HTERT RPE-1 (cell line): Measurements from ENCODE around the gene SGO2.
"Not testable (repeated sequence)": the region's sequence is repeated elsewhere in the genome, so short reads cannot be mapped to it uniquely, and the experiment has no call there.

Experiments used
- in situ Hi-C: fragments of 300-500 bp; cut with MboI; formaldehyde crosslinking; loops from 4 replicates; pipeline ENCODE4 v1.14.3; 2020; ENCODE audit warnings: low sequenced_read_pairs

SGO2 gene

DNA sequence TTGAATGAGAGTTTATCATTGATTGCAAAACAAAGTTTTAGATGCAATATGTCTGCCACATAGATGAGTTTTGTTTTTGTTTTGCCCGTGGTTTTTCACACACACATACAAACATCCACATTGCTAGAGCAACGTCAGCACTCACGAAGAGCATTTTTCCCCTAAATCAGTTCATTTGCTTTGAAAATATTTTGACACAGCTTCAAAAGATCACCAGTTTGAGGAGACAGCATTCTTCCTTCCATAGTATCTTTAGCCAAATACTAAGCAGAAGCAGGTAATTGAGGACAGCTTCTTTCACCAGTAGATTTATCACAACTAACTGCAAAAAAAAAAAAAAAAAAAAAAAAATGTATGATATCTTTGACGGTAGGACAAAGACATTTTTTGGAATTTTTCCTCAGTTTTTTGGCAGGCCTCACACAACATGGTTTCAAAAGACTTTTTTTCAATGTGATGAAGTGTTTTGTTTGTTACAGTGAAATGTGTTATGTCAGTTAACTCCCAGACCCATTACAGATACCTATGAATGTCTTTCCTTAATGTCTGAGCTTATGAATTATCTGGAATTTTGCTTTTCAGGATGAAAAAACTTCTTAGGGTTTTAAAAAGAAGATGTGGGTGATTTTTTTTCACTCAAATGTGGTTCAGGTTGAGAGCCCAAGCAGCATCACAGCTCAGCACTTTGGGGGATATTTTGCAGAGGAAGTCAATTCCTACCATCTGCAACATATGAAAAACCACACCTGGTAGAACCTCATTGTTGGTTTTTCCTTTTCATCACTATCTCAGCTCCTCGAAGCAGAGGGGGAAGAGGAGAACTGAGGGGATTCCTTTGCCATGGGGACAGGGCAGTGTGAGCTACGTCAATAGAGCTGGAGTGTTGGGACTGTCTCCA is 91.4 kb downstream of the SGO2 start:
- in situ Hi-C loops = no loop called here

DNA sequence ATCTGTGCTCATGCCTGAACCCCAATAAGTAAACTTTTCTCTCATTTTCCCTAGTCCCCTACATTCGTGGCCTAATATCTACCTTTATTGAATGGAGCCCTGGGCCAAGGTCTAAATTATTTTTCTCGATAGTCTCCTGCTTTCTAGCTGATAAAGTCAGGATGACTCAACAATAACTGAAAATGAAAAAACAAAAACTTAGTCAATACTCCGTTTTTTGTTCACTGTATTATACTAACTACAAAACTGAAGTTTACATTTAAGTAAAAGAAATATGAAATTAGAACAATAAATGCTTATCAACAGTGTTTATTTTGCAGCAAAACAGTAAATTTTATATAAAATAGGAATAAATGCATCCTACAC is 92.0 kb downstream of the SGO2 start:
- in situ Hi-C loops = no loop called here

DNA sequence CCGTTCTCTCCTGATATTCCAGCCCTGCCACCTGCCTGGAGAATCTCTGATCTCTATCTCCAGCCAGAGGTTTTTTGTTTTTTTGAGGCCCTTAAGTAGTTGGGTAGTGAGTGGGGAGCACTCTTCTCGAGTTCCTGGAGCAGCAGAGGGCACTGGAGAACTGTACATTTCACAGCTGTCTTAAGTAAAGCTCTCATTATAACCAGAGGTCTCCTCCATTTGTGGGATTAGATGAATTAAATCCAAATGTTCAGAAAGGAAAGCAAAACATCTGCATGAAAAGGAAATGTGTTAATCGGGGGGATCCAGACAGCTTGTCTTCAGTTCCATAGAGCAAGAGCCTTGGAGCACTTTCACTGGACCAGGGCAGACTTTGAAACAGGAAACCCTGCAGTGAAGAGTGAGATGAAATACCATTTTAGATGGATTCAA is 92.6 kb downstream of the SGO2 start:
- in situ Hi-C loops = no loop called here

DNA sequence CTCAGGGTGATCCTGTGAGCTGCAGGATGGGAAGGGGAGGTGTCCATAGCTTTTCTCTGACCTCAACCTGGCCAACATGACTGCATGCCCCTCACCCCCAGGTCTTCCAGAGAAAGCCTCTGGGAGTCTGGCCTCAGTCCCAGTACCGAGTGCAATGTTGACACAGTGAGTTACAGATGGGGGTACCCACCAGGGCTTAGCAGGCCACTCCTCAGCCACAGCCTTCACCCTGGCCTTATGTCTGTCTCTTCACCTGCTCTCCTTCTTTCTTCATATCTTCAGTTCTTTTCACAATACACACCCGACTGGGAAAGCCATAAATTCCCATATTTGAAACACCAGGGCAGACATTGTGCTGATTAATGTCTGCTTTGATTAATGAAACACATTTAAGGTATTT is 93.3 kb downstream of the SGO2 start:
- in situ Hi-C loops = no loop called here

DNA sequence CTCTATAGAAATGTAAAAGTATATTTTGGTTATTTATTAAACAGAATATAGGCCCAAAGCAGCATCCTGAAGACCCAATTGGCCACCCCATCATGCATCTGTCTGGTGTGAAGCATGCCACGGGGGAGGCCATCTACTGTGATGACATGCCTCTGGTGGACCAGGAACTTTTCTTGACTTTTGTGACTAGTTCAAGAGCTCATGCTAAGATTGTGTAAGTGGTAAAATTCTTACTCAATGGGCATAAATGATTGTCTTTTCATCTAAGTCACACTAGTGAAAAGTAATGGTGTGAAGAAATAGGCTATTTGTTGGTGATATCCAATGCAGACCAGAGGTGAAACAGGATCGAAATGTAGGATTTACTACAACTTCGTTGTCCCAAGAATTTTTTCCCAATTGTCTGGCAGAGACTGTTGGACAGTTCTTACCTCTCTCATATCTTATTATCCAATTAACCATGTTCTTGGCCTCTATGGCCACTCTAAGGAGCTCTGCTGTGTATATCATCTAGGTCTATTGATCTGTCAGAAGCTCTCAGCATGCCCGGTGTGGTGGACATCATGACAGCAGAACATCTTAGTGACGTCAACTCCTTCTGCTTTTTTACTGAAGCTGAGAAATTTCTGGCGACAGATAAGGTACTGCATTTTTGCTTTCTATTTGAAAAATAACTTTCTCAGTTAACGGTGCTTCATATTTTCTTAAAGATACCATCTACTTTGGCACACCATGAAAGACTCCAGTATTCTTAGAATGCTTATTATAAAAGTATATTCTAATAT is 94.8 kb downstream of the SGO2 start:
- in situ Hi-C loops = no loop called here

DNA sequence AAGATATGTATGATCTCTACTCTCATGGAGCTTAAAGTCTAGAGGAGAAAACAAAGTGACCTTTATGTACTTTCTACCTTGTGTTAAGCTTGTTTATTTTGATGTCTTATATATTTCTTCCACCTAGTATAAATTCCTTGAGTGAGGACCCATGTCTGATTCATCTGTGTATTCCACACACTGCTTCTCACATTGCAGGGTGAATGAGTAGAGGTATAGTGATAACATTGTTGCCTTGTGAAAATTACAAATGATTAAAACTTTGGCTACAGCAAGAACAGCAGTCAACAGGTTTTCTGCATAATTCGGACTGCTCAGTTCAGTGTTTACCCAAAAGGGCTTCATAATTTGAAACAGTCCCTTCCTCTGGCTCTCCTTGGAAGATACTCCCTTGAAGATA is 96.1 kb downstream of the SGO2 start:
- in situ Hi-C loops = no loop called here

DNA sequence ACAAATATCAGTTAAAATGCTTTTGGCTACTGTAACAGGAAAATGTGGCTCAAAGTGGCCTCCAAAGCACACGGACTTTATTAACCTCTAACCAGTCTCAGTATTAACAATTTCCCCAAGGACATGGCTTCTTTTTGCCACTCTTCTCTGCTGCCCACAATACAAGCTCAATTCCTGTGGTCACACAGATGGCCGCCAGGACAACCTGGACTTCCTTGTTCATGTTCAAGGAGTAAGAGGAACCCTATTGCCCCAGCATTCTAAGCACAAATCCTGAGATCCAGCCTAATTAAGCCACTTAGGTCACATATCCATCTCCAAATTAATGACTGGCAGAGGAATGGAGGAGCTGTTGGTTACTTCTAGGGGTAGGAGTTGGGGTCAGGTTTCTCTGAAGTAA is 98.0 kb downstream of the SGO2 start:
- in situ Hi-C loops = no loop called here

DNA sequence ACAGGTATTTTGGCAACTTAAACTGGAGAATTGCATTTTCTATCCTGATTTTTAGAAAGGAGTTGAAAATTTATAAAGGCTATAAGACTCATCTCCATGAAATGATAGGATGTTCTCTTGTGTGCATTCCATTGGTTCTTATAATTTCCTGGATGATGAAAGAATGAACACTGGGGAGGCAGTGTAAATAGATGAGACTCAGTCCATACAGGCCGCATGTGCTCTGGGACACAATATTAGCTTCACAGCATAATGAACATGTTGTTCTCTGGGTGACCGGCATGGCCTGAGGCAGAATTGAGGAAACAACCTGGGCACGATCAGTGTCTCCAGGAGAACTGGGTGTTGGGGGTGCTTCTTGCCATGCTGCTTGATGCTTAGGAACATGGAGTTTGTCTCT is 98.7 kb downstream of the SGO2 start:
- in situ Hi-C loops = no loop called here

DNA sequence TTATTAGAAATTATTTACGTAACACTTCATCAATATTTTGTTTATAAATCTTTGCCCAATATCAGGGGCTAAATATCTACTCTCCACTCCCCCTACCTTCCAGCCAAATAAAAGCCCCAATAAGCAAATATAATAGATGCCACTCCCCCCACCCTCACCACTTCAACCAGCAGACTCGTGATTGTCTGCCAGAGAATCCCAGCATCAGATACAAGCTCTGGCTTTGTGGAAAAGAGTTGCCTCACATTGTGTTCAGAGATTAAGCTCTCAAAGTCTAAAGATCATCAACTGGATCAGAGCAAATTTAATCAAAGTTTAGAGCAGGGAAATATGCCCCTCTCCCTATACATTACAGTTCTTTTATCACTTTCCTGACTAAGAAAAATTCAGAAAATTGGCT is 99.3 kb downstream of the SGO2 start:
- in situ Hi-C loops = no loop called here

DNA sequence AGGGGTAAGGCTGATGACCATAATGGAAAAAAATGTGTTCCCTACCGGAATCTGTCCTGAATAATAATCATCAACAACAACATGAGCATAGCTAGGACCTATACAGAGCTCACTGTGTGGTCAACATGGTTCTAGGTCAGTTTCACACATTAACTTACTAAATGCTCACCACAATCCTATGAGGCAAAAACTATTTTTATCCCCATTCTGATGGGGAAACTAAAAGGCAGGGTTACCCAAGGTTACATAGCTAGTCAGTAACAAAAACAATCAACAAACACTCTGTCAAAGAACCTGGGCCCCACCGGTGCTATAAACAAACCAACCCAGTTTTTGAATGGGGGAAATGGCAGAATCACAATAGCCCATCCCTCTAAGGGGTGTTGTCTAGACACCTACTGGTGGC is 100.0 kb downstream of the SGO2 start:
- in situ Hi-C loops = no loop called here

DNA sequence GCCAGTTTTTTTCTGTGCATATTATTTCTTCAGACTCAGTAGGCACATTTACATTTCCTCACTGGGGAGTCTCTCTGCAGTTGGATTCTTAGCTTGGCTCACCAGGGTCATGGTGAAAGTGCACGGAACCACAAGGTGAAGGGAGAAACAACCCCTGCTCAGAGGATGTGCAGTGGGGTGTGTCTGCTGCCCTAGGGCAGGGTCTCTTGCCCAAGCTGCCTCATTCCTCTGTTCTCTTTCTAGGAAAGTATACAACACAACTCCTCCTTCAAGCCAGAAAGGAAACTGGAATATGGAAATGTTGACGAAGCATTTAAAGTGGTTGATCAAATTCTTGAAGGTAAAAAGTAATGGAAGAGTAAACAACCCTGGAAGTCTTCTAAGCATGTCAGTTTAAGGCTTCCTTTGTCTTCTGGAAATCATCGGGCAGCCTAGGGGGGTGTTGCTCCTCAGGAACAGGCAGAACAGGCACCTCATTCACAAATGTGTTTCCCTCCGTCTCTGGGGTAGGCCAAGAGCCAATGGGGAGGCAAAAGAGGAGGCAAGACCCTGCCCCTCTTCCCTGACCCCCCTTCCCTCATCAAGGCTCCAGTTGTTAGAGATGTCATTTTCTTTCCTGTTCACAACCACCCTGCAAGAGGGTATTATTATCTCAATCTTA is 101.2 kb downstream of the SGO2 start:
- in situ Hi-C loops = no loop called here

DNA sequence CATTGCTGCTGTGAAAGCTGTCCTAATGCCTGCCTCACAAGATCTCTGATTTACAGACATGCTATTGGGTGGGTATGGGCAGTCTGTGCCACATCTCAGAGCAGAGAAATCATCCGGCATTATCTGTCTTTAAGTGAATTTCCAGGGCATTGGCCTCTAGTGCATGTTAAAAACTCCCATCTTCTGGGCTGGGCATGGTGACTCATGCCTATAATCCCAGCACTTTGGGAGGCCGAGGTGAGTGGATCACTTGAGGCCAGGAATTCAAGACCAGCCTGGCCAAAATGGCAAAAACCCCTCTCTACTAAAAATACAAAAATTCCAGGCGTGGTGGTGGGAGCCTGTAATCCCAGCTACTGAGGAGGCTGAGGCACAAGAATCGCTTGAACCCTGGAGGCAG is 102.5 kb downstream of the SGO2 start:
- in situ Hi-C loops = not testable (repeated sequence)

DNA sequence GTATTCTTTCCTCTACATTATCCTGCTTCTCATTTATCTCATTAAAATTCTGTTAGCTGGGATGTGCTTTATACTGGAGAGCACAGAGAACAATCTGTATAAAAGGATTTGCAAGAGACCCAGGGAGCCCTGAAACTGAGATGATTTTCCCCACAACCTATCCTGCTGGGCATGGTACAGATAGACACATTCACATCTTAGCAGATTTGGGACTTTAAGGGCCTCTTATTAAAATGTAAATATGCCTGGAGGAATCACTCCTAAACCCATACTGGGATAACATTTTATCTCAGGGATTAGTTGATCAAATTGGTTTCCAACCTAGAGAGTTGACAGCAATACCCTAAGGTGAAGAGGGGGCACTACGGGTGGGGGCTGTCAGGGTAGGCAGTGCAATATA is 105.3 kb downstream of the SGO2 start:
- in situ Hi-C loops = no loop called here
